ENCODE data around the gene S100Z.

DNA sequence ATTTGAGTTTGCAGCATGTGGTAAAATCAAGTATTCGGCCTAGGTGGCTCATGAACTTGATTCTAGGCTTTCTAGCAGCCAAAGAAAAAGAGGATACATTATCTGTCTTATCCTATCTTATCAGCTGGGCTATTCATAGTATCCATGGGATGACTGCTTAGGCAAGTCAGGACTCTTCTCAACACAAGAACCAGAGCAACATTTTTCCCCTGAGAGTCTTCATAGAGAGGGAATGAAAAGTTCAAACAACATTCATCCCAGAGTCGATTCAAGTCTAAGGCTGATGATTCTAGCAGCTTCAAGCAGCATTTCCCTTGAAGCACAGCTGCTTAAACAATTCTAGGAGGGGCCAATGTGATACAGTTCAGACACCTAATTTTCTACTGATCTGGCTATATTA, 3.0 kb downstream of the S100Z start:
- TF ChIP-seq, protein P1, sequence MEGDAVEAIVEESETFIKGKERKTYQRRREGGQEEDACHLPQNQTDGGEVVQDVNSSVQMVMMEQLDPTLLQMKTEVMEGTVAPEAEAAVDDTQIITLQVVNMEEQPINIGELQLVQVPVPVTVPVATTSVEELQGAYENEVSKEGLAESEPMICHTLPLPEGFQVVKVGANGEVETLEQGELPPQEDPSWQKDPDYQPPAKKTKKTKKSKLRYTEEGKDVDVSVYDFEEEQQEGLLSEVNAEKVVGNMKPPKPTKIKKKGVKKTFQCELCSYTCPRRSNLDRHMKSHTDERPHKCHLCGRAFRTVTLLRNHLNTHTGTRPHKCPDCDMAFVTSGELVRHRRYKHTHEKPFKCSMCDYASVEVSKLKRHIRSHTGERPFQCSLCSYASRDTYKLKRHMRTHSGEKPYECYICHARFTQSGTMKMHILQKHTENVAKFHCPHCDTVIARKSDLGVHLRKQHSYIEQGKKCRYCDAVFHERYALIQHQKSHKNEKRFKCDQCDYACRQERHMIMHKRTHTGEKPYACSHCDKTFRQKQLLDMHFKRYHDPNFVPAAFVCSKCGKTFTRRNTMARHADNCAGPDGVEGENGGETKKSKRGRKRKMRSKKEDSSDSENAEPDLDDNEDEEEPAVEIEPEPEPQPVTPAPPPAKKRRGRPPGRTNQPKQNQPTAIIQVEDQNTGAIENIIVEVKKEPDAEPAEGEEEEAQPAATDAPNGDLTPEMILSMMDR (IDR thresholded peaks at IDR 0.05): no peak
- TF ChIP-seq EZH2phosphoT487 (IDR thresholded peaks at IDR 0.05) (no peak), EZH2 (IDR thresholded peaks at IDR 0.05) (no peak)
